NCI-H2107 treated with DMSO at 0.1 percent for 48 hours (cell line): ENCODE data around the gene RAB27A.

Source experiments
- DNase-seq: peaks from one replicate; lab custom pipeline; 2025; ENCODE audit not compliant: unreplicated experiment; lab: John Stamatoyannopoulos, UW

The RAB27A gene

GRCh38 chr15:55230051-55230670 is 59.5 kb downstream of the RAB27A start:
- no peak for DNase-seq

DNA sequence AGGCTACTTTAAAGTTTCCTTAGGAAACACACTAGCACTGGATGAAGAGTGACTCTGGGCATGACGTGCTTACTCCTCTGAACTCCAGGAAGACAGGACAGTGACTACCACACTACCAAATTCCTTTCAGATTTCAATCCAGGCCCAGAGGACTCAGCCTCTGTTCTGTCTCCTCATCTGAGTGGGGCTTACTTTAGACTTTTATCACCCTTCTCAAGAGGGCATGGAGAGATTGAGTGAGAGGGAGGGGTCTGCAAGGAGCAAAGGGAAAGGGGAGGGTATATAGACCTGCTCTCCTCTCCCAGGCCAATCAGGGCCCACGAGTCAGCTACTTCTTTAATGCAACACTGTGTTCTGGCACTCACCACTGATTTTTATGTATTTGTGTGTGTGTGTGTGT is 63.5 kb downstream of the RAB27A start:
- no peak for DNase-seq

DNA sequence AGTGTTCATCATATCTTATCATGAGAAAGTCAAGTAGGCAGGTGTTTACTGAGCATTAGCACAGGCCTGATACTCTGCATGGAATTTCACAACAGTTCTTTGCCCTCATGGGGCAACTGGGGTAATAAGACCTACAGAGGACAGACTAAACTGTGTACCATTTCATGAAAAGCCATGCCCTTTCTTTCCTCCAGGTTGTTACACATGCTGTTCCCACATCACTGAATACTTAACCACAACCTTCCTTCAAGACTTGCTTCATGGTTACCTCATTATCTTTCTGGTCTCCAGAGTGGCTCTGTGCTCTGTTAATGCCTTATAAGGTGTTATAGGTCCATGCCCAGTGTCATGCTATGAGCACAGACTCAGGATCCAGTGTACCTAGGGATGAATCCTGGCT is 64.7 kb downstream of the RAB27A start:
- no peak for DNase-seq

DNA sequence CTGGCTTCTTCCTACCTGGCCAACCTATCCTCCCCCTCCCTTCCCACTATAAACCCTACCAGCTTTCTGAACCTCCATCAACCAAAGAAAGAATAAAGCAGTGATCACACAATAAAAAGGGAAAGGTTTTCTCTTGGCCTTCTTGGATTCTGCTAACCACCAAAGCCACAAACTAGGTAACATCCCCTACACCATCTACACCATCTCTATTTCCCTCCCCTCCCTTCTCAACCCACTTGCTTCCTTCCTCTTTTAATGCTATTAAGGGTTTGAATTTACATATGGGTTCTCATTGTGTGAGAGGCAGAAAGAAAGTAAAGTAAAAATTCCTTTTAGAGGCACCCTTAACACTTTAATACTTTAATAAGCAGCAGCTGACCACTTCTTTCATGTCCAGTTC is 67.0 kb downstream of the RAB27A start:
- DNase-seq: no peak

DNA sequence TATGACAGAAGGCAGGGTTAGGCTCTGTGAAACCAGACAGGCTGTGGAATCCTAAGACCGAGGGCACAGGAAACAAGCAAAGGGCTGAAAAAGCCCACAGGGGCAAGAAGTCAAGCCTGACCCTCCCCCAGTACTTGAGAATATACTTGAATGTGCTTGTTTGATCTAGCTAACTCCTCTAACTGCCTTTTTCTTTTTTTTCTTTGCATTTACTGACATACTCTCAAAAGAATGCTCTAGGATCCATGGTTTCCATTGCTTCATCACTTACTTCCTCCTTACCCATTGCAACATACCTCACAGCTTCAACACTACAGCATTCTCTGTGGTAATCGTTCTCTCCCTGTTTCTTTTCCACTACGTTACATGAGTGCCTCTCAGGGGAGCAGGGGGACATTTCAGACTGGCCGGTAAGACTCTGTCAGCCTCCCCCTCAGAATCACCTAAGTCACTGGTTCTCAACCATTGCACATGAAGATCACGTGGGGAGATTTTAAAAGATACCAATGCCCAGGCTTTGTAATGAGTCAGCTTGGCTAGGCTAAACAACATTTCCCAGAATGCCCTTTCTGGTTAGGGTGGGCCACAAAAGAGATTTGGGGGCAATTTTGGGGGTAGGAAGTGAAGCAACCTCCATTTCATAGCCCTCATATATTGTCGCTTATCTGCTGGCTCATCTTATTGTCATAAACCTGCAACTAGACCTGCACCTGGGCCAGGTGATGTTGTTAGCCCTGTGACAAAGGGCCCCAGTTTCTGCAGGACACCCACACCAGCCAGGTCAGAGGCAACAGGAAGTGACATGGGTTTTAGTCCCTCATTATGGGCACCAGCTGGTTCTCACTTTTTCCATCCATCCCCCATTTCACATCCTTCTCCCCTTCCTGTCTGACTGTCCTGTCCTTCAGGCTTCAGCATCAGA is 68.3 kb downstream of the RAB27A start:
- DNase-seq: no peak

DNA sequence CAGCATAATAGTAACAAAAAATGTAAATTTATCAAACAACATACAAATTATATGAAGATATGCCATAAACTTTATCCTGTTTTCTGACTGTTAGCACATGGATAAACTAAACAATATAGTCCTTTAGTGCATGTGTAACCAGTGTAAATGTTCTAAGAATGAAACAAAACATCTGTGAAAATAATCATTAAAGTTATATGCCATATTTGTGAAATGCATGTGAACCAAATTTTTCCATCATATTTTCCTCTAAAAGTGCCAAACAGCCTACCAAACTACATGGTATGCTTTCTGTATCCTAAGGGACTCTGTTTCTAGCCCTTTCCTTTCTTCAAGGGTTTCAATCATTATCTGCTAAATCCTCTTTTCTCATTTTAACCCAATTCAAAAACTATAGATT is 69.0 kb downstream of the RAB27A start:
- no peak for DNase-seq

GRCh38 chr15:55218056-55218455 is 71.6 kb downstream of the RAB27A start:
- DNase-seq: no peak

GRCh38 chr15:55204464-55204863 is 85.1 kb downstream of the RAB27A start:
- no peak for DNase-seq

GRCh38 chr15:55202206-55202605 is 87.4 kb downstream of the RAB27A start:
- no peak for DNase-seq

DNA sequence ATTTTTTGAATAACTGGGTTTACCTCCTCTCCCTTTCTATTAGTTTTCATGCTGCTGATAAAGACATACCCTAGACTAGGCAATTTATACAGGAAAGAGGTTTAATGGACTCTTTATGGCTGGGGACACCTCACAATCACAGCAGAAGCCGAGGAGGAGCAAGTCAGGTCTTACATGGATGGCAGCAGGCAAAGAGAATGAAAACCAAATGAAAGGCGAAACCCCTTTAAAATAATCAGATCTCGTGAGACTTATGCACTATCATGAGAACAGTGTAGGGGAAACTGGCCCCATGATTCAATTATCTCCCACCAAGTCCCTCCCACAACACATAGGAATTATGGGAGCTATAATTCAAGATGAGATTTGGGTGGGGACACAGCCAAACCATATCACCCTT is 90.9 kb downstream of the RAB27A start:
- no peak for DNase-seq

- no peak for DNase-seq
Measured at GRCh38 chr15:55197719-55198118, 91.9 kb downstream of the RAB27A start.

DNA sequence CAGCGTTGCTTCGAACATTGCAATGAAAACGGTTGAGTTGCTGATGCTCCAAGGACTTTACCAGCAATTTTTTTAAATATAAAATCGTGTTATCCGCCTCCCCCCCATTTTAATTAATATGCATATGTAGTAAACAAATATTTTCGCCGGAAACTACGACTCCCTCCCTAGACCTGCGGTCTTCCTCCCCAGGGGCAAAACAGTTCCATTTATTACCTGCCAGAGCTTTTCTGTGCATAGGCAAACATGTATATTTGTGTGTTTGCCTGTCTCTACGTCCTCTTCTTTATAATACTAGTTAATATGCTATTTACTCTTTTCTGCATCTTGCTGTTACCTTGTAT is 92.3 kb downstream of the RAB27A start:
- no peak for DNase-seq

GRCh38 chr15:55196458-55197361 is 92.9 kb downstream of the RAB27A start, which contains the start of gene RSL24D1:
Gene RSL24D1, minus strand, starts transcription at chr15:55196941. Its CDS starts 51 bp downstream, at chr15:55196890.
- DNase-seq: peak; percentile 80

DNA sequence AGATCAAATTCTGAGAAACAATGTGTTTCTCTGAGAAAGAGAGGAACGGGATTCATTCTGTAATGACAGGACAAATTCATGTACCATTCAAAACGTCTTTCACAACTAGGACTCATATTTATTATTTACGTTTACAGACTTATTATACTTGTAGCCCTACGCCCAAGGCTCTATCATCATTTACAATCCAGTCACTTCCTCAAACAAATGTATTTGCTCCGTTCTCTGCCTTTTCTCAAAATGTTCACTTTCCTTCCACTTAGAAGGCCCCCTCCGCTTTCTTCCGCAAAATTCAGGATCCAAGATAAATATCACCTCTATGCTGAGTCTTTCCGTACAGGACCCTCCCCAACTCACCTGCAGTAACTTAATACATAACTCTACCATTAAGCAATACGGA is 93.6 kb downstream of the RAB27A start:
- no peak for DNase-seq

DNA sequence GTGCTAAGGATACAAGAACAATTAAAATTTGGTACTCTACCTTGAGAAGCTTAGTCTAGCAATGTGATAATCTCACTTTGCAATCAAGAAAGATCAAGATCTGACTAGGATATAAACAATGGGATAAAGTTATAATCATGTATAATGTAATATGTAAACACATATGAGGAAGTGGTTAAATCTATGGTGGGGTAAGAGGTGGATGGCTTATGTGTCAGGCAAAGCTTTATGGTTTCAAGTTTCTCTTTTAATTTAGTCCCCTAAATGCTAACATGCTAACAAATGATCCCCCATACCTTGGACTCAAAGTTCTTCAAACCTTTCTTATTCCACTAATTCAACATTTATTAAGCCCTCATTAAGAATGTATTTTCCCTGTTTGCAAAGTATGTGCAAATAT is 95.4 kb downstream of the RAB27A start:
- no peak for DNase-seq

DNA sequence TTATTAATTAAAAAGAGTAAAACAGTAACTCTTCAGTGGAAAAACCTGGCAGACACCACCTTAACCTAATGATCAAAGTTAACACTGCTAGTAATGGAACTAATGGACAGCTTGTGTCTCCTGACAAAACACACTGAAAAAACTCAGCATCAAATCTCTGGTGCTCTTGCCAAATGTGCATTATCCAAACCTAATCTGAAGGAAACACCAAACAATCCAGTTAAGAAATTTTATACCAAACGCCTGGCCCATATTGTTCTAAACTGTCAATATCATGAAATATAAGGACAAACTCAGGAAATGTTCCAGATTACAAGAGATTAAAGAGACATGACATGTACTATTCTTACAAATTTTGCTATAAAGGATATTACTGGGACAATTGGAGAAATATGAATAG is 103.3 kb downstream of the RAB27A start:
- no peak for DNase-seq

DNA sequence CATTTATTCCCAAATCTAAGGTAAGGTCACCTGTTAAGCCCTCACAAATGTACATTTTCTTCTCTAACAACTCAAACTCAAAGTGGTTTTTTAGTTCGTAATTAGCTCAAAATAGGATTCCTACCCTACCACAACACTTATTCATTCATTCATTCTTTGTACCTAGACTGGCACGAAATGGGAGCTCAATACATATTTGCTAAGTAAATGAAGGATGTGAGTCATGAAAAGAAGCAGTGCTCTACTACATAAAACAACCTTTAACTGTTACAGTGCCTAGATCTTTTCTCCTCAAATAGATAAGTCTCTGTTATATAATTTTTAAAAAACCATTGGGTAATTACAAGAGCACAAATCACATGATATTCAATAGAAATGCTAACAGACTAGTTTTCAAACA is 105.9 kb downstream of the RAB27A start:
- DNase-seq: no peak

DNA sequence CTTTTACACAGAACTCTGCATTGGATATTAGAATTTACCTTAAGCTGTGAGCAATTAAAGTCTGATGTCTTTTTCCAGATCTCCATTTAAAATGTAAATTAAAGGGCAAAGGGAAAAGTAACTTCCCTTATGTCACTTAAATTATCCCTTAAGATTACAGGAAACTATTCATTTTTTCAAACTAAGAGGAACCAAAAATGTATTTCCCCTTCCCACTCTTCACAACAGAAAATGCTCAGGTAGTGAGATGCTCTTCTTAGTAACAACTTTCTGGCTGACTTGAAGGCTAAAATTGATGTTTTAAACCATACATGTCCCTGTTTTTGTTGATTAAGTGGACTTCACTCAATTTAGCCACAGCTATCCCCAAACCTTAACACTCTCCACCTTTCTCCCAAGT is 110.5 kb downstream of the RAB27A start:
- DNase-seq: no peak

- DNase-seq: no peak
Measured at GRCh38 chr15:55170361-55170760, 119.3 kb downstream of the RAB27A start.

GRCh38 chr15:55168350-55168974 is 121.2 kb downstream of the RAB27A start:
- peak; percentile 46 for DNase-seq

DNA sequence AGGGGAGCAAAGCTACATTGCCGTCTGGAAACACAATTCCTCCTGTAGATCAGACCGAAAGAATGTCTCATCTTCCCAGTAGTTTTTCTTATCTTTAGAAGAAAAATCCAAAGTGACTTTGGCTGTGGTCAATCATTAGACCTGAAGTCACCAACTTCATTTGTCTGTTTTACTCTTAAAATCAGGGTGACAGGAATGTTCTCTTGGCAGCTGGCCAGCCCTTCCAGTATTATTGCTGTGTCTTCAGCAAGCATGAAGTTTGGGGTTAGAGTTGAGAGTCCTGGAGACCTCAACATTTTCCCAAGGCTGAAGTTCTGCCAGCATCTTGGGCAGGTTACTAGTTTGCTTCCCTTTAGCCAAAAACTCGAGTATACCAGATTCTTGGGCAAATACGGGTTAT is 125.3 kb downstream of the RAB27A start:
- DNase-seq: no peak
